Daoy (cell line): ENCODE data around the gene TGFBRAP1. TPM values are rescaled to one million over a fixed set of nuclear protein-coding genes. Genes with fewer than 3 reads are reported as not detected.

Experiments used
- DNase-seq: peaks from one replicate; pipeline ENCODE4 v3.0.0-alpha.2; 2015; ENCODE audit warnings: low read depth
- total RNA-seq: library from RNA; depleted of rRNA; stranded (reverse); fragments of >200 nt; shearing (Covaris generic); gene quantifications from 2 replicates; pipeline ENCODE4 v1.2.3, GENCODE V29; 2014; rRNA removed

The TGFBRAP1 gene
- total RNA-seq, 1 experiment from 2014 or later, result 13.4 TPM

DNA sequence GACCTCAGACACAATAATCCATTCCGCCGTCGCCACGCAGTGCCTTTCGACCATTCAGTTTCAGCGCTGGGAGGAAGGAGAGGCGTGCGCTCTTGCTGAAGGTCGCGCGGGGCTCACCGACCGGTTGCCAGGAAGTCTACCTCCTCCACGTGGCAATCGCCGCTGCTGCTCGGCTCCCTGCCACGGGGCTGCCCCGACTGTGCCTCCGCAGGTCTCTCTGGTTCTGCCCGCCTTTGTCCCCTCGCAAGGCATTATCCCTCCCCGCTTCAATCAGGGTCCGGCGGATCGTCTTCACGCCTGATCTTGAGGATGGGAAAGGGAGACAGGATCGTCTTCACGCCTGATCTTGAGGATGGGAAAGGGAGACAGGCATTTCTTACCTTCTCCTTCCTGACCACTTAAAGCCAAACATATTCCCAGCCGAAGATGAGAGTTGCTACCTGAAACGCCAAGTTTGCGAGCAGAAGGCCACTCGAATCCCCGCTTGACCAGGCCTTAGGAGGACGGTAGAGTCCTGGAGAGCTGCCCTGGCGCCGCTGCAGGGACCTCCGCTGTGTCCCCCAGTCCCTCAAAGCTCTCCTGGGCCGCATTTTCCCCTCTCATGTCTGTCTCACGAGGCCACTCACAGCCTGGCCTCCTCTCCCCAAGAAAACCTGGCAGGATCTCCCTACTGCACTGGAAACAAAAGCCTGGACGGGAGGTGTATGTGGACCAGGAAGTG lies 92.3 kb downstream of the TGFBRAP1 start:
- no peak for DNase-seq

DNA sequence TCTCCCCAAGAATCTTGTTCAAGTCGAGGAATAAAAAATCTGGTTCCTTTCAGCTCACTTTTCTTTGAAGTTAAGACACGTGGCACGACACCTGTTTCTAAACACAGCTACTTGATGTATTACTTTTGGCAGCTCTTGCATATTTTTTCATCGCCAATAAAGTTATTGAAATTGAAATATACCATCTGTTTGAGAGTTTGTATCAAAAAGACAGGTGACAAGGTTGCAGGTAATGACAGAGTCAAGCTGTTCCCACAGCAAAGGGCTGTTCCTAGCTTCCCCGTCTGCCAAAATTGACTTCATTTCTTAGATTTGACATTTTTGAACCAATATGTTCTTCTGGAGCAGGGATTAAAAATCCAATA lies 93.5 kb downstream of the TGFBRAP1 start:
- DNase-seq, result no peak

DNA sequence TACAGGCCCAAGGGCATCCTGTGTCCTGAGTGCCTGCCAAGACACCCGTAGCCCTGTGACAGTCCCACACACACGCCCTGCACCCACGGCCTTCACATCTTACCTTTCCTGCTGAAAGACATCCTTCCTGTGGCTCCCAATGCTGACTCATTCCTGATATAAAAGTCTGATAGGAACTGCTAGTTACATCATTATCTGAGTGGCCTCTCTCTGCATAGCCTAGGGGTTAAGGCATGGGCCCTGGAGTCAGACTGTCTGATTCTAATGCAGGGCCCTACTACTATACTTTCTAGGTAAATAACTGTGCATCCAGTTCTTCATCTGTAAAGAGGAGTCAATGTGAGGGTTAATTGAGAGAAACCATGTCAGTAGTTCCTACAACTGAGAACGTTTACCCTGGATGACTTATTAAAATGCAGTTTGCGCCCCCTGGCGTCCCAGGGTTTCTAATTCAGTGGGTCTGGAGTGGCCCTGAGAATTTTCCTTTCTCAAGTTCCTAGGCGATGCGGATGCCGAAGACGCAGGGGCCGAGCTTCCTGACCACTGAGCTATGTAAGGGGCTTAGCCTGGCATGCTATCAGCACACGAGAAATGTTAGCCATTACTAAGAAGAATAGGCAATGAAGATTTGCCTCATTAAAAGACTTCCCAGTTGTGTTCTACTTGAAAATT lies 94.0 kb downstream of the TGFBRAP1 start:
- peak; percentile 75 for DNase-seq

DNA sequence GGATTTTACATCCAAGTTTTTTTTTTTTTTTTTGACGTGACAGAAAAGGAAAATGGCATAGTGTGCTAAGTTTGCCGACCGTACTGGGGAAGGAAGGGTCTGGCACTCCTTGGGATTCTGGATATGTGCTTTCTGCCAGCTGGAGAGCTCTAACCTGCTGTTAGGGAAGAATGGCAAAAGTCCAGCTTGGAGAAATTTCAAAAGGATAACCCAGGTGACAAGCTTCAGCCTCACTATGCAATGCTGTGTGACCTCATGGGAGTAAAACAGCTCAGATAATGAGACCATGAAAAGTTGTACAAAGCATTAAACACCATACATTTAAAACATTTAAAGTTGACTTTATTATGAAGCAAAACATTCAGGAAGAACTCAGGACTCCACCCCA lies 98.3 kb downstream of the TGFBRAP1 start:
- DNase-seq, result no peak

DNA sequence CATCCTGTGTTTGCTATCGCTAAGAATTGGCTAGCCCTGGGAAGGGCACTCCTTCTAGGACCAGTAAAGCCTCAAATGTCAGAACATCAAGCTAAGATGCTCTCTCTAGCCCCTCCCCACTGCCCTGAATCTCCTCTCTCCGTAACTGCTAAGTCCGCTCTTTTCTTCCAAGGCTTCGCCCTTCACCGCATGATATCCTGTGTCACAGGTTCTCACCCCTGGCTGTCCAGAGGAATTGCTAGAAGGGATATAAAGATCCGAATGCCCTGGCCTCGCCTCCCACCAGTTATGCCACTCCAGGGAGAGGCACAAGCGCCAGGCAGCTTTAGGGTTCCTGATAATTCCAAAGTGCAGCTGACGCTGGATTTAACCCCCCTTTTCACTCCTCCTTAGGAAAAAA lies 105.1 kb downstream of the TGFBRAP1 start:
- no peak for DNase-seq

DNA sequence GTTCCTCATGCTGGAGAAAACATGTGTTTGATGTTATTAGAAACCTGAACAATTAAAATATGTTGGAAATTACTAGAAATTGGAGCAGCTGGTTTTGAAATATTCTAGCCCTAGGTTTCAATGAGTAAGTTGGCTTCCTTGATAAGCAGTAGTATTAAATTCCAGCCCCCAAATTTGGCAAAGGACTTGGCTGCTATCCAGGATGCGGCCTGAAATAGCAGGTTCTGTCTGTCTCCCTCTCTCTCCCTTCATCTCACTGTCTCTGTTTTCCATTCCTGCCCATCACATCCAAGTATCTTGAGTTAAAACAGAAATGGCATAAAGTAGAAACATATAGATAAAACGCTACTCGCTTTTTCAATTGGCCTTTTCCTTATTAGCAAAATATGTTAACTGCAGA lies 108.9 kb downstream of the TGFBRAP1 start:
- no peak for DNase-seq

DNA sequence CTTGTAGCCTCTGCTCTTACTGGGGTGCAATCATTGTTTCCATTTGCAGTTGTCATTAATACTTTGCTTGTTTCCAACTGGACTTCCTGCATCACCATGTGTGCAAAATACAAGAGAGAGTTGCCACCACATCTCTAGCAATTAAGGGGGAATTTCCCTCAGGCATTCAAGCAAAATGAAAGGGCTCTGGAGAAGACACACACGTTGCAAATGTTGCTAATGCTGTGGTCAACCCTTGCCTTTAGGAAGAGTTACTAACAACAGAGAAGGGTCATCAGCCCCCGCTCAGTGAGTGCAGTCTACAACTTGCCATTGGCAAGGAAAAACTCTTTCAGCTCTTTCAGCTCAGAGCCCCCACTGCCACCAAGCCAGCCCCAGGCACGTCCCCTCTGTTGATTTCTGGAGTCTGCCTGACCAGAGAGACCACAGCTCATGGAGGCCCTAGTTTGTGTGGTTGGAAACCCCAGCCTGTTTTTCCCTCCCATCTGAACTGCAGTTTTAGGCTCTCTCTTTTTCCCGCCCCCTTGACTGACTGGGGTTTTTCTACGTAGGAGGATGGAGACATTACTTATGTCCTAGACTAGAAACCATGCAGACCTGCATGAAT lies 113.8 kb downstream of the TGFBRAP1 start:
- no peak for DNase-seq

Other genes with a start within 250 kb of the TGFBRAP1 start
- not detected in 2 replicates for gene GPR45, start 88.0 kb downstream of the TGFBRAP1 start, total RNA-seq
- 10.1 and 19.9 TPM in 2 replicates for gene C2orf49, start 7.8 kb upstream of the TGFBRAP1 start, total RNA-seq
- 147 and 173 TPM in 2 replicates for gene FHL2, start 69.3 kb upstream of the TGFBRAP1 start, total RNA-seq